Loucy (cell line): Measurements from ENCODE around the gene CCDC70.

ENCODE experiments used
- CTCF ChIP-seq: fragments of 200-600 bp; sonication (generic); conservative IDR thresholded peaks from 2 replicates; pipeline ENCODE4 v1.5.1; 2014; ENCODE audit warnings: mild to moderate bottlenecking, antibody characterized with exemption, low read length
- EZH2phosphoT487 ChIP-seq: fragments of 200-600 bp; IDR thresholded peaks from 2 replicates; pipeline ENCODE4 v1.6.1; 2018; ENCODE audit warnings: antibody characterized with exemption, mild to moderate bottlenecking, moderate library complexity, borderline replicate concordance

- no peak for TF ChIP-seq CTCF
- TF ChIP-seq EZH2phosphoT487: no peak
These were observed 44.8 kb downstream of the CCDC70 start for GRCh38 chr13:51906581-51906980.
